Body of pancreas (tissue), 4 donors: ENCODE data around the gene CLDN3. TPM values are rescaled to one million over a fixed set of nuclear protein-coding genes. Genes with fewer than 3 reads are reported as not detected.
A peak's percentile ranks its signal among the peaks of the same experiment; 100 is the strongest.

ENCODE experiments used
- ATAC-seq: fragments of 150-250 bp; one replicate; pipeline ENCODE4 v1.9.1; 2016
- DNase-seq, 4 donors: peaks; one replicate each; pipeline ENCODE4 v3.0.0-alpha.2; 2019
- H3K27ac ChIP-seq, 4 donors: fragments of 200-600 bp; sonication (generic); 1 replicate in 3 of 4; 2 replicates in 1 of 4; pipeline versions ENCODE4 v1.5.1 to v1.6.1; 2016 to 2019; ENCODE audit warnings: mild to moderate bottlenecking in 1 of 4, mixed read lengths in 1 of 4, moderate library complexity in 1 of 4
- H3K27me3 ChIP-seq, 2 donors: fragments of 200-600 bp; sonication (generic); one replicate each; pipeline ENCODE4 v1.6.0; 2016; ENCODE audit warnings: mild to moderate bottlenecking in 1 of 2
- H3K36me3 ChIP-seq, 2 donors: fragments of 200-600 bp; sonication (generic); replicated peaks in 1 of 2; 2 replicates each; pipeline ENCODE4 v1.5.1; 2016; ENCODE audit warnings: low read depth in 2 of 2; ENCODE audit not compliant: insufficient read depth in 1 of 2
- H3K4me1 ChIP-seq: fragments of 200-600 bp; sonication (generic); one replicate; pipeline ENCODE4 v1.6.0; 2016
- H3K4me3 ChIP-seq, 2 donors: fragments of 200-600 bp; sonication (generic); 1 replicate in 1 of 2; 2 replicates in 1 of 2; pipeline ENCODE4 v1.5.1; 2016 to 2019
- H3K9me3 ChIP-seq, 3 donors: fragments of 200-600 bp; sonication (generic); 1 replicate in 2 of 3; 2 replicates in 1 of 3; pipeline ENCODE4 v1.5.1; 2016
- CTCF ChIP-seq, 7 experiments: fragments of 450-650 bp in 4 of 7; fragments of 200-600 bp in 3 of 7; sonication (generic) in 3 of 7; IDR thresholded peaks; one replicate each; pipeline ENCODE4 v1.5.1; 2016 to 2019; ENCODE audit warnings: antibody characterized with exemption in 7 of 7
- POLR2A ChIP-seq, 3 donors: fragments of 450-650 bp; IDR thresholded peaks; one replicate each; pipeline ENCODE4 v1.6.1; 2016; ENCODE audit warnings: antibody characterized with exemption in 3 of 3, mild to moderate bottlenecking in 2 of 3
- WGBS, 2 donors: methylation state at CpG; one replicate each; pipeline ENCODE4 v1.1.5; 2017; 5-methylcytosine and 5-hydroxymethylcytosine counted together
- intact Hi-C: fragments of 100-400 bp; cut with DNase I; formaldehyde crosslinking; loops from one replicate; pipeline ENCODE4 v1.15.1; 2023
- total RNA-seq, 2 donors: library from RNA; depleted of rRNA; stranded (reverse); fragments of >200 nt; gene quantifications; one replicate each; pipeline ENCODE4 v1.1.0, GENCODE V29; 2016

Gene CLDN3
- total RNA-seq, 2 donors from 2014 or later: 94.2 to 150 TPM

DNA sequence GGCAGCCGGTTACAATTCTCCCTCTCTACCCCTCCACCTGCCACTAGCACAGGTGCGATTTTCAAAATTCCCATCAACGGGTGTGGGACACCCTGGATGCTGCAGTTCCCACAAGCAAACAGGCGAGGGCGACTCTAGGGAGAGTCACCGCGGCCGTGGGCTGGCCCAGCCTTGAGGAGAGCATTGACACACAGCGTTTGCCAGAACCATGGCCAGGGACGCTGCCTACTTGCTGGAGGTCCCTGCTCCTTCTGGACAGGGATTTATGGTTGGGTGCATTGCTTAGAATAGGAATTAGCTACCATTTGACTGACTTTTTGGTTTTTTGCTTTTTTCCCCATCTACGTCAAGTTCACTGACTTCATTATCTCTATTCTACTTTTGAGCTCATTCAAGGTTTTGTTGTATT is 41.7 kb upstream of the CLDN3 start:
- DNase-seq: peak; percentile 83 to 88 (median 86)
- H3K36me3 ChIP-seq: no peaks in the 10 kb centered on the region
- TF ChIP-seq CTCF (IDR thresholded peaks at IDR 0.05) (peak; percentile 73 to 96 (median 94)), POLR2A (IDR thresholded peaks at IDR 0.05) (no peak)
- peaks cover 11% of the 10 kb centered on the region for H3K4me1 ChIP-seq
- no peaks in the 10 kb centered on the region for H3K9me3 ChIP-seq
- no peaks in the 10 kb centered on the region for H3K27me3 ChIP-seq
- intact Hi-C loops: no loop called here
- no peak overlapping the region for H3K4me3 ChIP-seq
- ATAC-seq: peak; percentile 98
- 9 to 10% methylated on average over 11 of the region's 11 CpGs for WGBS, 2 donors
- no peak overlapping the region for H3K27ac ChIP-seq

- Histone ChIP-seq H3K36me3 (no peaks in the 10 kb centered on the region), H3K4me1 (peaks cover 11% of the 10 kb centered on the region), H3K27ac (no peak overlapping the region), H3K4me3 (no peak overlapping the region), H3K9me3 (no peaks in the 10 kb centered on the region), H3K27me3 (no peaks in the 10 kb centered on the region)
- no peak for TF ChIP-seq POLR2A (IDR thresholded peaks at IDR 0.05)
- no peak for TF ChIP-seq CTCF (IDR thresholded peaks at IDR 0.05)
- intact Hi-C loops: no loop called here
- DNase-seq (peak in 1 of 4 donors; percentile 9), ATAC-seq (no peak)
- WGBS, 2 donors: 52 to 60% methylated on average over 2 to 4 of the region's 4 CpGs
Observed at GRCh38 chr7:73810998-73811360, 40.9 kb upstream of the CLDN3 start.

- Histone ChIP-seq H3K36me3 (no peaks in the 10 kb centered on the region), H3K27ac (no peak overlapping the region), H3K4me3 (no peak overlapping the region), H3K9me3 (no peaks in the 10 kb centered on the region), H3K4me1 (peaks cover 11% of the 10 kb centered on the region), H3K27me3 (no peaks in the 10 kb centered on the region)
- intact Hi-C loops: loop anchor here (5.0 kb wide), 1 partner anchor 48 kb away; no protein-coding TSS in a partner anchor
- TF ChIP-seq POLR2A (IDR thresholded peaks at IDR 0.05): no peak
- TF ChIP-seq CTCF (IDR thresholded peaks at IDR 0.05): no peak
- DNase-seq: no peak
- 86 to 93% methylated on average over 4 to 19 of the region's 21 CpGs for WGBS, 2 donors
- no peak for ATAC-seq
Observed at GRCh38 chr7:73809467-73809951, 39.4 kb upstream of the CLDN3 start.

DNA sequence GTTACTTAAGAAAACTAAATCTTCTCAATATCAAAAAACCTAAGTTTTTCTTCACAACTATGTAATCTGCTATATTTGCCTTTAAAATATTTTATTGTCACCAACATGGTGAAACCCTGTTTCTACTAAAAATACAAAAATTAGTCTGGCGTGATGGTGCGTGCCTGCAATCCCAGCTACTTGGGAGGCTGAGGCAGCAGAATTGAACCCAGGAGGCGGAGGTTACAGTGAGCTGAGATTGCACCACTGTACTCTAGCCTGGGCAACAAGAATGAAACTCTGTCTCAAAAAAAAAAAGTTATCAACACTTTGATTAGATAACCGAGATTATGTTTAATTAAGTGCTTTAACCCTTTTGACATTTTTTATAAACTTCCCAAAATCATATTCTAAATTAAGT is 32.4 kb upstream of the CLDN3 start:
- DNase-seq (no peak), ATAC-seq (no peak)
- H3K27ac ChIP-seq: no peak overlapping the region
- H3K9me3 ChIP-seq: no peaks in the 10 kb centered on the region
- H3K4me1 ChIP-seq: no peaks in the 10 kb centered on the region
- intact Hi-C loops: no loop called here
- 47 to 56% methylated on average over 4 of the region's 4 CpGs for WGBS, 2 donors
- H3K4me3 ChIP-seq: no peak overlapping the region
- no peak for TF ChIP-seq POLR2A (IDR thresholded peaks at IDR 0.05)
- TF ChIP-seq CTCF (IDR thresholded peaks at IDR 0.05): no peak
- no peaks in the 10 kb centered on the region for H3K27me3 ChIP-seq
- no peaks in the 10 kb centered on the region for H3K36me3 ChIP-seq

DNA sequence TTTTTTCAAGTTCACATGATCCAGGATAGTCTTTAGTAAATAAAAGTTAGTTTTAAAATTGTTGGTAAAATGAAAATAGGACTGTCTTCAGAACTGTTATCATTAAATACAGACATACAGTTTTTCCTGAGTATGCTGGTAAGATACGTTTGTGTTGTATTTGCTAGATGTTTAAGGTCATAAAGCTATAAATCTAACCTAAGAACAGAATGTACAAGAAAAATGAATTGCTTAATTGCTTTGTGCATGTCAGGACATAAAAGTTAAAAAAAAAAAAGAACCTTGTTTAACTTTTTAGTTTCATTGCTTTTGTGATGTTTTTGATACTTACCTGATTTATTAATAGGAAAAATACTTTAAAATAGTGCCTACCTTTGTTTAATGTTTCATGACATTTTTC is 31.5 kb upstream of the CLDN3 start:
- no peaks in the 10 kb centered on the region for H3K36me3 ChIP-seq
- H3K27ac ChIP-seq: no peak overlapping the region
- no peak for ATAC-seq
- H3K4me3 ChIP-seq: no peak overlapping the region
- H3K4me1 ChIP-seq: no peaks in the 10 kb centered on the region
- intact Hi-C loops: no loop called here
- H3K9me3 ChIP-seq: no peaks in the 10 kb centered on the region
- no peak for DNase-seq
- TF ChIP-seq POLR2A (IDR thresholded peaks at IDR 0.05) (no peak), CTCF (IDR thresholded peaks at IDR 0.05) (no peak)
- H3K27me3 ChIP-seq: no peaks in the 10 kb centered on the region
- 66 to 70% methylated on average over 1 of the region's 1 CpG for WGBS, 2 donors
